Nephron progenitor cell (in vitro differentiated cells): Measurements from ENCODE around the gene MISP.
"Not testable (repeated sequence)": the region's sequence is repeated elsewhere in the genome, so short reads cannot be mapped to it uniquely, and the experiment has no call there.

ENCODE experiments used
- DNase-seq: peaks from one replicate; pipeline ENCODE4 v3.0.0; 2021
- H3K27ac Mint-ChIP-seq: 2 replicates; pipeline ENCODE4 v1.8.0; 2021; ENCODE audit warnings: mild to moderate bottlenecking, moderate library complexity, mixed read lengths
- H3K27me3 Mint-ChIP-seq: 2 replicates; pipeline ENCODE4 v1.8.0; 2021; ENCODE audit warnings: mild to moderate bottlenecking, low read depth, mixed read lengths; ENCODE audit not compliant: poor library complexity
- H3K36me3 Mint-ChIP-seq: 2 replicates; pipeline ENCODE4 v1.8.0; 2021; ENCODE audit warnings: low read depth, mixed read lengths
- H3K4me1 Mint-ChIP-seq: 2 replicates; pipeline ENCODE4 v1.8.0; 2021; ENCODE audit warnings: mixed read lengths
- H3K4me3 Mint-ChIP-seq: 2 replicates; pipeline ENCODE4 v1.8.0; 2021; ENCODE audit warnings: mild to moderate bottlenecking, moderate library complexity, mixed read lengths
- H3K9me3 Mint-ChIP-seq: 2 replicates; pipeline ENCODE4 v1.8.0; 2021; ENCODE audit warnings: mild to moderate bottlenecking, moderate library complexity, mixed read lengths
- CTCF ChIP-seq: fragments of 200-600 bp; sonication (generic); IDR thresholded peaks from 2 replicates; pipeline ENCODE4 v1.5.0; 2021; ENCODE audit warnings: antibody characterized with exemption

The MISP gene

GRCh38 chr19:750640-751423, at the start of gene MISP:
MISP (plus strand) TSS chr19:751112; CDS start chr19:756947, 5,835 bp downstream.
- TF ChIP-seq CTCF: no peak
- H3K27ac Mint-ChIP-seq: no peak within 1 kb of the TSS
- H3K4me1 Mint-ChIP-seq: peaks cover 11% of the 10 kb centered on the region
- H3K27me3 Mint-ChIP-seq: peaks cover 6% of the 10 kb centered on the region
- peaks cover 16% of the 10 kb centered on the region for H3K36me3 Mint-ChIP-seq
- H3K9me3 Mint-ChIP-seq: peaks cover 24% of the 10 kb centered on the region
- no peak for DNase-seq
- no peak within 1 kb of the TSS for H3K4me3 Mint-ChIP-seq

- Mint-ChIP-seq H3K9me3 (peaks cover 15% of the 10 kb centered on the region), H3K4me3 (peak overlapping the region; percentile 57), H3K27me3 (peaks cover 32% of the 10 kb centered on the region)
- not testable (repeated sequence) for H3K36me3 Mint-ChIP-seq, DNase-seq, H3K27ac Mint-ChIP-seq, H3K4me1 Mint-ChIP-seq
Measured at GRCh38 chr19:702847-703246, 48.1 kb upstream of the MISP start.

- Mint-ChIP-seq H3K4me3 (peak overlapping the region; percentile 57), H3K27ac (no peak overlapping the region)
Measured at GRCh38 chr19:703329-703650, 47.6 kb upstream of the MISP start.

GRCh38 chr19:703651-704446, 47.1 kb upstream of the MISP start:
- no peak for TF ChIP-seq CTCF
- Mint-ChIP-seq H3K36me3 (no peaks in the 10 kb centered on the region), H3K4me1 (peaks cover 7% of the 10 kb centered on the region), H3K9me3 (peaks cover 20% of the 10 kb centered on the region), H3K27ac (no peak overlapping the region), H3K27me3 (peaks cover 34% of the 10 kb centered on the region), H3K4me3 (peak overlapping the region; percentile 57)
- DNase-seq: peak; percentile 95

More at GRCh38 chr19:703329-703650, 47.6 kb upstream of the MISP start:
- DNase-seq: no peak
- H3K36me3 Mint-ChIP-seq: no peaks in the 10 kb centered on the region
- peaks cover 7% of the 10 kb centered on the region for H3K4me1 Mint-ChIP-seq
- H3K9me3 Mint-ChIP-seq: peaks cover 19% of the 10 kb centered on the region
- H3K27me3 Mint-ChIP-seq: peaks cover 36% of the 10 kb centered on the region
- TF ChIP-seq CTCF: no peak

- H3K27ac Mint-ChIP-seq: no peak overlapping the region
- peaks cover 33% of the 10 kb centered on the region for H3K27me3 Mint-ChIP-seq
- no peak for DNase-seq
- peaks cover 20% of the 10 kb centered on the region for H3K9me3 Mint-ChIP-seq
- H3K4me1 Mint-ChIP-seq: peaks cover 7% of the 10 kb centered on the region
- H3K36me3 Mint-ChIP-seq: no peaks in the 10 kb centered on the region
- no peak for TF ChIP-seq CTCF
- no peak overlapping the region for H3K4me3 Mint-ChIP-seq
Measured at GRCh38 chr19:704447-704741, 46.5 kb upstream of the MISP start.

- Mint-ChIP-seq H3K4me1 (peaks cover 18% of the 10 kb centered on the region), H3K36me3 (peaks cover 4% of the 10 kb centered on the region), H3K27ac (no peak within 1 kb of the TSS), H3K4me3 (peak within 1 kb of the TSS; percentile 76), H3K9me3 (peaks cover 20% of the 10 kb centered on the region), H3K27me3 (peaks cover 26% of the 10 kb centered on the region)
- DNase-seq: peak; percentile 74
- no peak for TF ChIP-seq CTCF
Measured at GRCh38 chr19:708154-709143, 42.5 kb upstream of the MISP start, which contains the start of gene PALM. PALM (plus strand) TSS chr19:708935; CDS start chr19:709147, 212 bp downstream.
